A549 (cell line): ENCODE results near the gene CABYR.

ENCODE experiments used
- CTCF ChIP-seq: fragments of >200 bp; sonication (Bioruptor Twin); formaldehyde crosslinking; IDR thresholded peaks from 3 replicates; pipeline ENCODE4 v1.5.1; 2016
- MAZ ChIP-seq: fragments of 150-350 bp; IDR thresholded peaks from 2 replicates; pipeline ENCODE4 v1.6.1; 2014; ENCODE audit warnings: antibody characterized with exemption, low read depth, low read length, borderline replicate concordance
- PBX3 ChIP-seq: IDR thresholded peaks from 2 replicates; pipeline ENCODE4 v1.6.1; 2012
- RCOR1 ChIP-seq: fragments of 150-350 bp; IDR thresholded peaks from 2 replicates; pipeline ENCODE4 v1.6.1; 2014; ENCODE audit warnings: antibody characterized with exemption, low read length, low read depth
- ZNF302 ChIP-seq: fragments of 250-450 bp; sonication (Bioruptor Pico); IDR thresholded peaks from 2 replicates; pipeline ENCODE4 v1.9.0; 2021; ENCODE audit warnings: inconsistent platforms, mild to moderate bottlenecking, moderate library complexity
- TF ChIP-seq, protein P1 (sequence below): fragments of 450-650 bp; IDR thresholded peaks from 2 replicates; pipeline ENCODE4 v1.6.1; 2014; ENCODE audit warnings: antibody characterized with exemption

- no peak for TF ChIP-seq ZNF302 (CRISPR knock-in tag)
- no peak for TF ChIP-seq RCOR1
- no peak for TF ChIP-seq CTCF
- TF ChIP-seq, protein P1, sequence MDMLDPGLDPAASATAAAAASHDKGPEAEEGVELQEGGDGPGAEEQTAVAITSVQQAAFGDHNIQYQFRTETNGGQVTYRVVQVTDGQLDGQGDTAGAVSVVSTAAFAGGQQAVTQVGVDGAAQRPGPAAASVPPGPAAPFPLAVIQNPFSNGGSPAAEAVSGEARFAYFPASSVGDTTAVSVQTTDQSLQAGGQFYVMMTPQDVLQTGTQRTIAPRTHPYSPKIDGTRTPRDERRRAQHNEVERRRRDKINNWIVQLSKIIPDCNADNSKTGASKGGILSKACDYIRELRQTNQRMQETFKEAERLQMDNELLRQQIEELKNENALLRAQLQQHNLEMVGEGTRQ = no peak
- TF ChIP-seq PBX3 = no peak
- no peak for TF ChIP-seq MAZ
These were observed 19.0 kb downstream of the CABYR start for GRCh38 chr18:24157855-24158254.
